Ramos (cell line): ENCODE results near the gene RPL35.
"Not testable (repeated sequence)": the region's sequence is repeated elsewhere in the genome, so short reads cannot be mapped to it uniquely, and the experiment has no call there.

ENCODE experiments used
- in situ Hi-C: fragments of 300-500 bp; cut with MboI; formaldehyde crosslinking; loops from one replicate; pipeline ENCODE4 v1.14.3; 2022; ENCODE audit warnings: low sequenced_read_pairs; ENCODE audit not compliant: unreplicated experiment

Gene RPL35

DNA sequence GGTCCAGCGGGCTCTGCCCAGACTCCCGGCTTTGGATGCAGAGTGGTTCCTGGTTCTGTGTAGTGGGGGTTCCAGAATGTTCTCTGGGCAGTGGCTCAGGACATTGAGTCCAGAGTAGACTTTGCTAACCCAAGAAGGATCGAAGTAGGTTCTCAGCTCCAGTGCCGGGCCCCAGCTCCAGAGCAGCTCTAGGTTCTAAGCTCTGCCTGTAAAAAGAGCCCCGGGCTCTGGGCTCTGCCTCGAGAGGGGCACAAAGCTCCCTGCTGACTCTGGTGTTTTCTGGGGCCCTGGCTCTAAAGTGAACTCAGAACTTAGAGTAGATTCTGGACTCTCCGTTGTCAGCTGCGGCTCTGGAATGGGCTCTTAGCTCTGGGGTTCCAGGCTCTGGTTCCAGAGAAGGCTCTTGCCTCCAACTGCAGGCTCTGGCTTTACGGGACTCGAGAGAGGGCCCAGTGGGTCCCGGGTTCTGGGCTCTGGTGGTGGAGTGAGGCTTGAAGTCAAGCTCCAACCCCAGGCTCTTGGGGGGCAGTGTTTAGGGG lies 8.1 kb downstream of the RPL35 start:
- in situ Hi-C loops = loop anchor here (5.0 kb wide), 1 partner anchor 81 kb away; the partner anchor contains the start of gene NR6A1

GRCh38 chr9:124852829-124853531 lies 8.8 kb downstream of the RPL35 start, which contains the start of gene WDR38:
WDR38 (plus strand) TSS chr9:124853460; CDS start chr9:124853532, 72 bp downstream.
- in situ Hi-C loops = loop anchor here (5.0 kb wide), 1 partner anchor 81 kb away; the partner anchor contains the start of gene NR6A1

DNA sequence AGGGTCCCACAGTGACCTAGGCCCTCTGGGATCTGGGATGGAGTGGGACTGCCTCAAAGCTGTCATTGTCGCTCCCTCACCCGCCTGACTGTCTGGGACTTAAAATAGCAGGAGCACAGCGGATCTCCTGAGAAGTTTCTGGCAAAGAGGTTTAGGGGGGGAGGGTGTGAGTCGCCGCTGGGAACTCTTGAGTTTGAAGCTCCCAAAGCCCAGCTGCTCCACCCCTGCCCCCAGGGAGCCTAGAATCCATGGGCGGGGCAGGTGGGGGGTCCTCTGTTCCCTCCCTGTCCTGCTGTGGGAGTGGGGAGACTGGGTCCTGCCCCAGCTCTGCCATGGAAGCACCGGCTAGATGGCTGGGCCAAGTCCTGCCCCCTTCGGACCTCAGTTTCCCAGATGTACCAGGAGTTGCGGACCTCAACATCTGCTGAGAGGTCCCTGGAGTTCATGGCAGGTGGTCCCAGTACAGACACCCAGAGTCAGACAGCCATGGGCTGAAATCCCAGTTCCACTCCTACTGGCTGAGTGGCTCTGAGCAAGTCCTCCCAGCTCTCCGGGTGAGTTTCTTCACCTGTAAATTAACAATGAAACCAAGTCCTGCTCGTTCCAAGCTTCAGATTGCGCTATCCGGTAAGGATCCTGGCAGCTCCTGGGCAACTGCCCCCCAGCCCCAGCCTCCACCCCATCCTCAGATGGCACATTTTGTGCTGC lies 9.5 kb downstream of the RPL35 start:
- in situ Hi-C loops = loop anchor here (5.0 kb wide), 1 partner anchor 80 kb away; the partner anchor contains the start of gene NR6A1

DNA sequence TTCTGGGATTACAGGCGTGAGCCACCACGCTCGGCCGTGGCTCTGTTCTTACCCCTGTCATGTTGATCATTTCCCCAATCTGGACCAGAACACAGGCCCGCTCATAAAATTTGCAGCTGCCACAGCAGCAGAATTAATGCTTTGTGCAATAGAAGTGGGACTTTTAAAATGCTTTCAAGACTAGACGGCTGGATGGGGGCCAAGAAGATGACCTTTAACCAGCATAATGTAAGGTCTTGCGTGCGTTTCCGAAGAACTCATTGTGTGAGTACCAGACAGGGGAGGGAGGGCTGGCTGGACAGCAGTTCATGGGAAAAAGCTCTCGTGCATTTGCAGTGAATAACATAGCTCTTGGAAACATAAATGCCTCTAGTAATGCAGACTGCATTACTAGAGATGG lies 12.0 kb downstream of the RPL35 start:
- in situ Hi-C loops = loop anchor here (5.0 to 10.0 kb wide), 2 partner anchors 78 to 235 kb away; partner anchors contain the start of gene NR6A1

DNA sequence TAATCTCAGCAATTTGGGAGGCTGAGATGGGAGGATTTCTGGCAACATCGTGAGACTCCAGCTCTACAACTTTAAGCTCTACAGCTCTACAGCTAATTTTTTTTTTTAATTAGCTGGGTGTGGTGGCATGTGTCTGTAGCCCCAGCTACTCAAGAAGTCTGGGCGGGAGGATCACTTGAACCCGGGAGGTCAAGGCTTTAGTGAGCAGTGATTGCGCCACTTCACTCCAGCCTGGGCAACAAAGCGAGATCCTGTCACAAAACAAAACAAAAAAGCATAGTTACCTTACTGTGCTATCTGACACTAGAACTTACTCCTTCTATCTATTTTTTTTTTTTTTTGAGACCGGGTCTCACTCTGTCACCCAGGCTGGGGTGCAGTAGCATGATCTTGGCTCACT lies 14.8 kb downstream of the RPL35 start:
- in situ Hi-C loops = loop anchor here (10.0 kb wide), 1 partner anchor 232 kb away; no protein-coding TSS in a partner anchor

GRCh38 chr9:124846467-124846866 lies 15.3 kb downstream of the RPL35 start:
- in situ Hi-C loops = loop anchor here (10.0 kb wide), 1 partner anchor 232 kb away; no protein-coding TSS in a partner anchor

GRCh38 chr9:124844291-124844690 lies 17.5 kb downstream of the RPL35 start:
- in situ Hi-C loops = loop anchor here (10.0 kb wide), 1 partner anchor 229 kb away; no protein-coding TSS in a partner anchor

DNA sequence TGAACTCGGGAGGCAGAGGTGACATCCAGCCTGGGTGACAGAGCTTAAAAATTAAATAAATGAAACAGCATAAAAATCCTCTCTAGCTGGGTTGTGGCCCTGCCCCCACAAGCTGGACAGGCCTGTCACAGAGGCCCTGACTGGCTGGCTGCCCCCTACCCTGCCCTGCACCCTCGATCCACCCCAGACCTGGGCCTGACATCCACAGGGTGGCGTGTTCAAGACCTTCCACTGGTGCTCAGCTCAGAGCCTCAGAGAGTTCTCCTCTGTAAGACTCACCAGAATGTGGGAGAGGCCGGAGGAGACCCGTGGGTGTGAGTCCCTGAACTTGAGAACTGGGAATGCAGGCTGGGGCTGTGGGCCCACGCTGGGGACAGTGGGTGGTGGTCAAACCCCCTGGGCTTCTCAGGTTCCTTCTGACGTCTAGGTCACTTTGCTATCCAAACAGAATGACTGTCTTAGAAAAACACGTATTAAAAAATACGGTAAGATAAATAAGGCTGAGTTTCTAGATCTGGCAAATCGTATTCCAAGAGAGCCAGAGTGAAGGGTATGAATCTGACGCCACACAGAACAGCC lies 18.2 kb downstream of the RPL35 start:
- in situ Hi-C loops = loop anchor here (10.0 kb wide), 1 partner anchor 229 kb away; no protein-coding TSS in a partner anchor

GRCh38 chr9:124841075-124841821 lies 20.5 kb downstream of the RPL35 start:
- in situ Hi-C loops = loop anchor here (10.0 kb wide), 1 partner anchor 226 kb away; no protein-coding TSS in a partner anchor

GRCh38 chr9:124840300-124840833 lies 21.4 kb downstream of the RPL35 start:
- in situ Hi-C loops = loop anchor here (10.0 kb wide), 1 partner anchor 226 kb away; no protein-coding TSS in a partner anchor

GRCh38 chr9:124839612-124840299 lies 22.0 kb downstream of the RPL35 start:
- in situ Hi-C loops = loop anchor here (10.0 kb wide), 1 partner anchor 225 kb away; no protein-coding TSS in a partner anchor

DNA sequence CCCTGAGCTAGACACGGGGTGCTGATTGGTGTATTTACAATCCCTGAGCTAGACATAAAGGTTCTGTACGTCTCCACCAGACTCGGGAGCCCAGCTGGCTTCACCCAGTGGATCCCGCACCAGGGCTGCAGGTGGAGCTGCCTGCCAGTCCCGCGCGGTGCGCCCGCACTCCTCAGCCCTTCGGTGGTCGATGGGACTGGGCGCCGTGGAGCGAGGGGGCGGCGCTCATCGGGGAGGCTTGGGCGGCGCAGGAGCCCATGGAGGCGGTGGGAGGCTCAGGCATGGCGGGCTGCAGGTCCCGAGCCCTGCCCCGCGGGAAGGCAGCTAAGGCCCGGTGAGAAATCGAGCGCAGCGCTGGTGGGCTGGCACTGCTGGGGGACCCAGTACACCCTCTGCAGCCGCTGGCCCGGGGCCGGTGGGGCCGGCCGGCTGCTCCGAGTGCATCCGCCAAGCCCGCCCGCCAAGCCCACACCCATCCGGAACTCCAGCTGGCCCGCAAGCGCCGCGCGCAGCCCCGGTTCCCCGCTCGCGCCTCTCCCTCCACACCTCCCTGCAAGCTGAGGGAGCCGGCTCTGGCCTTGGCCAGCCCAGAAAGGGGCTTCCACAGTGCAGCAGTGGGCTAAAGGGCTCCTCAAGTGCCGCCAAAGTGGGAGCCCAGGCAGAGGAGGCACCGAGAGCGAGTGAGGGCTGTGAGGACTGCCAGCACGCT lies 23.0 kb downstream of the RPL35 start:
- in situ Hi-C loops = not testable (repeated sequence)

- in situ Hi-C loops = not testable (repeated sequence)
These were observed 23.6 kb downstream of the RPL35 start for GRCh38 chr9:124838132-124838531.

DNA sequence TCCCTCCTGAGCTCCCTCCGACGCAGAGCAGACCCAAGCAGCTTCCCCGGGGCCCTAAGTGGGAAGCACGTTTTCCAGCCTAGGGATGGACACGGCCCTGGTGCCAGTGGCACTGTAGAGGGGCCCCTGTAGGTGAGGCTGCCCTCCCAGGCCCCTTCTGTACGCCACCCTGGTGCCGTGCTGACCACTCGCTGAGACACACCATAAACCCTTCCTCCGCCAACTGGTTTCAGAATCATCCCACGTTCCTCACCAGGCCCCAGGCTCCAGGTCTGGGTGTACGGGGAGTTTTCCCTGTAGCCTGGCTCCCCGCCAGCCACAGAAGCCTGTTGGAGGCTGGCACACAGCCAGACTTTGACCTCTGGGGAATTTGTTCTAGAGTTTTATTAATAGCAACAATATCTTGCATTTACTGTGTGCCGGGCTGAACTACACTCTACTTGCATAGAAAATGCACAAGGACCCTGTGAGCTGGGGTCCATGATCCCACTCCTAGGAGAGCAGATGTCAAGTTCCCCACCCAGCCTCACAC lies 26.7 kb downstream of the RPL35 start:
- in situ Hi-C loops = no loop called here

DNA sequence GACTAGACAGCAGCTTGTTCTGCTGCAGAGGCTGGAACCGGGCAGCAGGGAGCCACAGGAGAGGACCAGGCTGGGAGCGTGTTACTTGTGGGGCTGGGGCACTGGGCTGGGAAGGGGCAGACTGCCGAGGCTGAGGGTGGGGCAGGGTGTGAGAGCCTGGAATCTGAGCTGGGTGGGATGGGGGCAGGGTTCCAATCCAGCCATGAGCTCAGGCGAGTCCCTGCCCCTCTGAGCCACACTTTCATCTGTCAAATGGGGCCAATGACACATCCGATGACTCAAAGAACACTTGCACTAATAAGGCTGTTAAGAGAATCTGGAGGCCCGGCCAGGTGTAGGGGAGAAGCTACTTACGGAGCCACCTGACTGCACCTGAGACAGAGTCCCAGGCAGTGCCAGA lies 27.2 kb downstream of the RPL35 start:
- in situ Hi-C loops = no loop called here

- in situ Hi-C loops = no loop called here
These were observed 30.0 kb downstream of the RPL35 start for GRCh38 chr9:124831642-124832364.

DNA sequence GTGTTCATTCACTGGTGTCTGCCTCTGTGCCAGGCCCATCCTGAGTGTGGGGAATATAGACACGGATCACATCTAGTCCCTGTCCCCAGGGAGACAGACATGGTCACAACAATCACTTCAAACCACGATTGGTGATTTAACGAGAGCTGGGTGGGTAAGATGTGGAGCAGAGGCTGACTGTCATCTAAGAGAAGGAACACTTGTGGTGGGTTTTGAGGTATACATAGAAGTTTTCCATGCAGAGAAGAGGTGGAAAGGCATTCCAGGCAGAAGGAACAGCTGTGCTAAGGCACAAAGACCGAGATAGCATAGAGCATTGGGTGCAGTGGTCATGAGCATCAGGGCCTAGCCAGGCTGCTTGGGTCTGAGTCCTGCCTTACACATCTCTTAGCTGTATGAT lies 31.2 kb downstream of the RPL35 start:
- in situ Hi-C loops = no loop called here
